ENCODE measurements around the gene CDH11.

Gene CDH11

GRCh38 chr16:65099607-65100006 lies 22.3 kb downstream of the CDH11 start:
- Mint-ChIP-seq H3K4me1 (no peaks in the 10 kb centered on the region), H3K36me3 (no peaks in the 10 kb centered on the region), H3K27ac (no peak overlapping the region), H3K9me3 (peaks cover 20% of the 10 kb centered on the region), H3K4me3 (no peak overlapping the region)
- DNase-seq (ENCODE audit: low spot score in 2 of 2) (no peak), ATAC-seq (no peak)

- DNase-seq (ENCODE audit: low spot score in 2 of 2) (no peak), ATAC-seq (no peak)
- H3K9me3 Mint-ChIP-seq, result peaks cover 14% of the 10 kb centered on the region
- no peaks in the 10 kb centered on the region for H3K4me1 Mint-ChIP-seq
- H3K4me3 Mint-ChIP-seq, result no peak overlapping the region
- H3K36me3 Mint-ChIP-seq, result no peaks in the 10 kb centered on the region
- no peak overlapping the region for H3K27ac Mint-ChIP-seq
Measured at GRCh38 chr16:65098916-65099315, 22.9 kb downstream of the CDH11 start.

GRCh38 chr16:65097296-65097695 lies 24.6 kb downstream of the CDH11 start:
- no peaks in the 10 kb centered on the region for H3K36me3 Mint-ChIP-seq
- no peaks in the 10 kb centered on the region for H3K4me1 Mint-ChIP-seq
- no peak overlapping the region for H3K27ac Mint-ChIP-seq
- H3K9me3 Mint-ChIP-seq, result peaks cover 14% of the 10 kb centered on the region
- H3K4me3 Mint-ChIP-seq, result no peak overlapping the region
- ATAC-seq, result no peak
- no peak for DNase-seq (ENCODE audit: low spot score in 2 of 2)

GRCh38 chr16:65095906-65096305 lies 26.0 kb downstream of the CDH11 start:
- ATAC-seq, result no peak
- H3K4me3 Mint-ChIP-seq, result no peak overlapping the region
- H3K4me1 Mint-ChIP-seq, result no peaks in the 10 kb centered on the region
- peaks cover 14% of the 10 kb centered on the region for H3K9me3 Mint-ChIP-seq
- no peaks in the 10 kb centered on the region for H3K36me3 Mint-ChIP-seq
- no peak overlapping the region for H3K27ac Mint-ChIP-seq
- no peak for DNase-seq (ENCODE audit: low spot score in 2 of 2)

DNA sequence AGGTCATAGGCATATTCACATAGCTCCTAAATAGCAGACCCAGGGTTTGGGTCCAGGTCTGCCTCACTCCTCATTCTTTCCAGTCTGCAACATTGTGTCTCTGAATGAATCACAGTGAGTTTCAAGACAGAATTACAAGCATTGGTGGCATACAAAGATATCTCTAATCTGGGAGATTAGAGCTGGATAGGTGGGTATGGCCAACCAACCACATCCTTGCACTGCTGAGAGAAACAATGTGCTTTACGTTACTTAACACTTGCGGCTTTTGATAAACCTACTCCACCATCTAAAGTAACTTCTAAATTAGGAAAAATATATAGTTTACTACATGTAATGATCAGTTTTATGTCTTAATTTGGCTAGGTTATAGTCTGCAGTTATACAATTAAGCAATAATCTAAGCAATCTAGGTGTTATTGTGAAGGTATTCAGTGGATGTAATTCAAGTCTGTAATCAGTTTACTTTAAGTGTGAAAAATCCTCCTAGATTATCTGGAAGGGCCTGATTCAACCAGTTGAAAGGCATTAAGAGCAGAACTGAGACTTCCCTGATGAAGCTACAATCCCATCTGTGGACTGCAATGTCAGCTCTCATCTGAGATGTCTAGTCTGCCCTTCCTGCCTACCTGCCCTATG lies 26.7 kb downstream of the CDH11 start:
- Mint-ChIP-seq H3K9me3 (peaks cover 14% of the 10 kb centered on the region), H3K4me1 (no peaks in the 10 kb centered on the region), H3K36me3 (no peaks in the 10 kb centered on the region), H3K27ac (no peak overlapping the region), H3K4me3 (no peak overlapping the region)
- ATAC-seq, result no peak
- DNase-seq (ENCODE audit: low spot score in 2 of 2), result no peak

DNA sequence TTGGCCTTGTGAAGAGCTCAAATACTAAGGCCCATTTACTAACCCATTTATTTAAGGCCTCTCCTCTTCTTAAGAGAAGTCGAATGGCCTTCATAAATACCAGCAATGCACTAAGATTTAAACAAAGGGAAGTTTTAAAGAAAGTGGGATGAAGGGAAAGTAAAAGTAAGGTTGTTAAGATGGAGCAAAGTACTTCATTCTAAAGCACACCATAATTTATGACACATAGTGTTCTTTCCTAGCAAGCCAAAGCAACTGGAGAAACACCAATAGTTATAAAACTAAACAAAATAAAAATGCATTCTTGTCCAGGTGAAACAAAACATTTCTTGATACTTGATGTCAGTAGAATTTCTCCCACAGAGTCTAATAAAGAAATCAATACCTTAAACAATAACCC lies 27.9 kb downstream of the CDH11 start:
- Mint-ChIP-seq H3K4me3 (no peak overlapping the region), H3K27ac (no peak overlapping the region), H3K36me3 (no peaks in the 10 kb centered on the region), H3K9me3 (peaks cover 7% of the 10 kb centered on the region), H3K4me1 (no peaks in the 10 kb centered on the region)
- no peak for DNase-seq (ENCODE audit: low spot score in 2 of 2)
- no peak for ATAC-seq

GRCh38 chr16:65083164-65083857 lies 38.6 kb downstream of the CDH11 start:
- no peaks in the 10 kb centered on the region for H3K9me3 Mint-ChIP-seq
- H3K4me3 Mint-ChIP-seq, result no peak overlapping the region
- H3K4me1 Mint-ChIP-seq, result no peaks in the 10 kb centered on the region
- DNase-seq (ENCODE audit: low spot score in 2 of 2) (no peak), ATAC-seq (no peak)
- H3K27ac Mint-ChIP-seq, result no peak overlapping the region
- H3K36me3 Mint-ChIP-seq, result no peaks in the 10 kb centered on the region

GRCh38 chr16:65079549-65079948 lies 42.3 kb downstream of the CDH11 start:
- peaks cover 5% of the 10 kb centered on the region for H3K9me3 Mint-ChIP-seq
- H3K4me1 Mint-ChIP-seq, result no peaks in the 10 kb centered on the region
- DNase-seq (ENCODE audit: low spot score in 2 of 2) (no peak), ATAC-seq (no peak)
- no peak overlapping the region for H3K4me3 Mint-ChIP-seq
- H3K27ac Mint-ChIP-seq, result no peak overlapping the region
- H3K36me3 Mint-ChIP-seq, result no peaks in the 10 kb centered on the region

DNA sequence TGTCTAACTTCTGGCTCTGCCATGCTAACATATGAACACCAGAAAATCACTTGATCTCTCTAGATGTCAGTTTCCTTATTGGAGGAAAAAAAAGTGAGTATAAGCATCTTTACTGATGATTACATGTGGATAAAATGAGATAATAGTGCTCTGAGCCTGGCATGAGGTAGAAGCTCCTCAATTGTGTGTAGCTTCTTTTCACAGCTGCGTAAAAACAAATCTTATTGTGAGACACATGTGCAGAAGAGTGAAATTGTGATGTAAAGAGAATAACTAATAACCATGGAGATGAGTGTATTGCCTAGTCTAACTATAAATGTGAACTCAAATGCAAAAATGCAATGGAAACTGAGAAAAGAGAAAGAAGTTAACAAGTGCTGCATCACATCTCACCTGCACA lies 44.7 kb downstream of the CDH11 start:
- DNase-seq (ENCODE audit: low spot score in 2 of 2) (no peak), ATAC-seq (no peak)
- H3K4me1 Mint-ChIP-seq, result no peaks in the 10 kb centered on the region
- H3K9me3 Mint-ChIP-seq, result peaks cover 7% of the 10 kb centered on the region
- no peak overlapping the region for H3K4me3 Mint-ChIP-seq
- no peaks in the 10 kb centered on the region for H3K36me3 Mint-ChIP-seq
- no peak overlapping the region for H3K27ac Mint-ChIP-seq

- H3K9me3 Mint-ChIP-seq, result peaks cover 7% of the 10 kb centered on the region
- no peaks in the 10 kb centered on the region for H3K4me1 Mint-ChIP-seq
- no peak for DNase-seq (ENCODE audit: low spot score in 2 of 2)
- no peak for ATAC-seq
- no peak overlapping the region for H3K27ac Mint-ChIP-seq
- no peak overlapping the region for H3K4me3 Mint-ChIP-seq
- no peaks in the 10 kb centered on the region for H3K36me3 Mint-ChIP-seq
Measured at GRCh38 chr16:65075877-65076276, 46.0 kb downstream of the CDH11 start.

DNA sequence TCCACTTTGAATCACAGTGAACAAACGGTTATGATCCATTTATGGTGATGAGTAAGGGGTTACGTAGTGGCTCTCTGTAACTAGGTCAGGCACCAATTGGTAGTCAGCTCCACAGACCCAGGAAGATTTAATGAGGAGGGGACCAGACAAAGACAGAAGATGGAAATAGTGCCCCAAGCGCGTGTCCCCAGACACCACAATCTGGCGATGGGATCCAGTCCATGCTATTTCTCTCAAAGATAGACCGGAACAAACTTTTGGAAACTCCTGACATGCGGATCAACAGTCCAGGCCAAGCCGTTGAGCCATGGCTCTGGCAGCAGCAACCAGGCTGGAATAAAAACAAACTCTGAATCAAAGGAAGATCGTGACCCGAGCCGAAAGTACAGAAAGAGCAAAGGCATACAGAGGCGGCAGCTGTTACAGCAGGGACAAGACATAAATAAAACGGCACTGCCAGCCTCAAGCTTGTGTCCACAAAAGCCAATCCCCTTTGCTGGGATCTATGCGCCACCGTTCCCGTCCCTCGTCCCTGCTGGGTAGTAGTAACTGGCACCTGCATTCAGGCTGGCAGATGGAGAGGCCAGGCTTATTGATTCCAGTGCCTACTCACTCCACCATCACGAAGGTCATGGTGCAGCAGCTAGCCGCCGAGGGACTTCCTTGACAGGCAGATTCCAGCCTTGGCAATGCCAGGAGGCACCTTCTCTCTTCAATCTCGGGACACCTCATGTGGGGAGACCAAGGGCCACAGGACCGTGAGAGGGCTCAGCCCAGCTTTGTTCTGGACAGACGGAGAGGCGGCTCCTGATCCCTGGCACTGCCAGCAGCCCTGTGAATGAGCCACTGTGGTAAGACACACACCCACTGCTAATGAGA lies 50.2 kb downstream of the CDH11 start:
- no peaks in the 10 kb centered on the region for H3K4me1 Mint-ChIP-seq
- H3K27ac Mint-ChIP-seq, result no peak overlapping the region
- peaks cover 14% of the 10 kb centered on the region for H3K9me3 Mint-ChIP-seq
- DNase-seq (ENCODE audit: low spot score in 2 of 2) (no peak), ATAC-seq (no peak)
- no peaks in the 10 kb centered on the region for H3K36me3 Mint-ChIP-seq
- no peak overlapping the region for H3K4me3 Mint-ChIP-seq

DNA sequence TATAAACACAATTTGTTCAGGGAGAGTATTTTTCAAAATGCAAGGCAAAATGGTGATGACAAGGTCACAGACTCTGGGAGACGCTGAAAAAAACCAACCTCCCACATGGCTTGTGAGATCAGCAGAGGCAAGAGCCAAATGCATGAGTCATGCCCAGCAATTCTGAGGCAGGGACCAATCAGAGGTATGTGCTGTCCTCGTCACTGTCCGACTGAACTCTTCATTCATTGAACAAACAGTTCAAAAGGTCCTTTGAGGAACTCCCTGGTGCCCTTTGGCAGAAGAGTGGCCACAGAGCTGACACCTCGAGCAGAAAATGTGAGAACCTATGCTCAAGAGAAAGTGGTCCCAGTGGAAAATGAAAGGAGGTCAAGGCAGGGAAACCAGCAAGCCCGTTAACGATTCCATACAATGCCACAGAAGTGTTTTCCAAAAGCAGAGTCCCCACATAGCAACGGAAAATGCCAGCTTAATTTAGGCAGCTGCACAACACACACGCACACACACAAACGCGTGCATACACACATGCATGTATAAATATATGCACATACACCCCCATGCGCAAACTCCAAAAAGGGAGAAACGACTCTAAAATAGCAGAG lies 50.9 kb downstream of the CDH11 start:
- no peak for ATAC-seq
- Mint-ChIP-seq H3K9me3 (peaks cover 15% of the 10 kb centered on the region), H3K4me3 (no peak overlapping the region), H3K4me1 (no peaks in the 10 kb centered on the region), H3K36me3 (no peaks in the 10 kb centered on the region), H3K27ac (no peak overlapping the region)
- no peak for DNase-seq (ENCODE audit: low spot score in 2 of 2)

- H3K36me3 Mint-ChIP-seq, result no peaks in the 10 kb centered on the region
- DNase-seq (ENCODE audit: low spot score in 2 of 2) (no peak), ATAC-seq (no peak)
- no peak overlapping the region for H3K27ac Mint-ChIP-seq
- H3K9me3 Mint-ChIP-seq, result peaks cover 14% of the 10 kb centered on the region
- no peak overlapping the region for H3K4me3 Mint-ChIP-seq
- no peaks in the 10 kb centered on the region for H3K4me1 Mint-ChIP-seq
Measured at GRCh38 chr16:65069766-65070165, 52.1 kb downstream of the CDH11 start.

DNA sequence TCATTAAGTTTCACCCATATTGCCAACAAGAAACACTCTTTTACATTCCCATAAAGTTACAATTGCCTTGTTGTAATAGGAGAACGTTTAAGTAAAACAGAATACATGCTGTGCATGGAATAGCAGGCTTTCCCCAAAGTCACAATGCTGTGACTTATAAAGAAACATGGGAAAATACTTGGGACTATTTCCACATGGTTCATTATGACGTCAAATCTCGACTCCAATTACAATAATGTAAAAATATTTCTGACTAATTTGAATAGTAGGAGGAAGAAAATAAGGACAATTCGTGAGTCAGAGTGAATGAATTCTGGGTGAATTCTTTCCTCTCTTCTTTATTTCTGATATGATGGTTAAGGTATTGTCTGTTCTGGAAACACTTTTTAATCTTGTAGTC lies 52.8 kb downstream of the CDH11 start:
- H3K27ac Mint-ChIP-seq, result no peak overlapping the region
- H3K9me3 Mint-ChIP-seq, result peaks cover 11% of the 10 kb centered on the region
- H3K36me3 Mint-ChIP-seq, result no peaks in the 10 kb centered on the region
- H3K4me1 Mint-ChIP-seq, result no peaks in the 10 kb centered on the region
- no peak for ATAC-seq
- H3K4me3 Mint-ChIP-seq, result no peak overlapping the region
- no peak for DNase-seq (ENCODE audit: low spot score in 2 of 2)

GRCh38 chr16:65068151-65068740 lies 53.6 kb downstream of the CDH11 start:
- H3K36me3 Mint-ChIP-seq, result no peaks in the 10 kb centered on the region
- H3K4me1 Mint-ChIP-seq, result no peaks in the 10 kb centered on the region
- H3K27ac Mint-ChIP-seq, result no peak overlapping the region
- no peak overlapping the region for H3K4me3 Mint-ChIP-seq
- DNase-seq (ENCODE audit: low spot score in 2 of 2), result no peak
- peaks cover 11% of the 10 kb centered on the region for H3K9me3 Mint-ChIP-seq
- no peak for ATAC-seq
